Pulmonary artery endothelial cell (primary cell): ENCODE results near the gene LCT. TPM values are rescaled to one million over a fixed set of nuclear protein-coding genes. Genes with fewer than 3 reads are reported as not detected.

Experiments used
- DNase-seq: peaks from one replicate; pipeline ENCODE4 v3.0.0-alpha.2; 2011; ENCODE audit warnings: low read depth, low spot score
- total RNA-seq: library from RNA; depleted of rRNA; stranded (reverse); fragments of >200 nt; gene quantifications from 2 replicates; pipeline ENCODE4 v1.2.3, GENCODE V29; 2014

LCT gene
- total RNA-seq, 1 donor from 2014 or later, result not detected

- DNase-seq, result no peak
Observed at GRCh38 chr2:135743860-135744259, 93.1 kb downstream of the LCT start.

- peak; percentile 30 for DNase-seq
Observed at GRCh38 chr2:135742325-135742757, 94.6 kb downstream of the LCT start.

GRCh38 chr2:135741395-135742324 is 95.3 kb downstream of the LCT start, which contains the start of gene UBXN4:
Gene UBXN4, plus strand, starts transcription at chr2:135741855. Its CDS starts 75 bp downstream, at chr2:135741930.
- DNase-seq, result peak; percentile 99

GRCh38 chr2:135741043-135741394 is 96.0 kb downstream of the LCT start:
- no peak for DNase-seq

- no peak for DNase-seq
Observed at GRCh38 chr2:135740206-135740605, 96.8 kb downstream of the LCT start.

Other genes starting within 250 kb of the LCT start
- 68.8 and 79.5 TPM in 2 replicates for gene UBXN4, start 95.3 kb downstream of the LCT start, total RNA-seq
- 28.6 and 41.4 TPM in 2 replicates for gene MCM6, start 39.3 kb upstream of the LCT start, total RNA-seq
- gene DARS1, start 148.4 kb upstream of the LCT start, total RNA-seq, result 64.5 and 65.0 TPM in 2 replicates